Skeletal muscle satellite cell (primary cell): Measurements from ENCODE around the gene PTPN4.

Experiments
- H3K27me3 ChIP-seq: 2 replicates; pipeline ENCODE4 v1.7.0; 2013; ENCODE audit warnings: low read length; ENCODE audit not compliant: control insufficient read depth, insufficient read depth
- H3K36me3 ChIP-seq: 2 replicates; pipeline ENCODE4 v1.7.0; 2013; ENCODE audit warnings: mild to moderate bottlenecking, control low read depth, low read length; ENCODE audit not compliant: insufficient read depth
- H3K4me1 ChIP-seq: 2 replicates; pipeline ENCODE4 v1.7.0; 2013; ENCODE audit warnings: low read length; ENCODE audit not compliant: control insufficient read depth, insufficient read depth
- H3K4me2 ChIP-seq: 2 replicates; pipeline ENCODE4 v1.7.0; 2013; ENCODE audit warnings: mild to moderate bottlenecking, low read length
- H3K4me3 ChIP-seq: 2 replicates; pipeline ENCODE4 v1.7.0; 2013; ENCODE audit warnings: low read length
- H3K9ac ChIP-seq: 2 replicates; pipeline ENCODE4 v1.7.0; 2013; ENCODE audit warnings: mild to moderate bottlenecking, low read depth, low read length, moderate library complexity
- H3K9me3 ChIP-seq: replicated peaks from 2 replicates; pipeline ENCODE4 v1.7.0; 2013; ENCODE audit warnings: mild to moderate bottlenecking, control low read depth, low read length

Gene PTPN4

GRCh38 chr2:119932809-119933208 lies 173.1 kb downstream of the PTPN4 start:
- no peak overlapping the region for H3K9ac ChIP-seq
- no peaks in the 10 kb centered on the region for H3K9me3 ChIP-seq
- H3K27me3 ChIP-seq: no peaks in the 10 kb centered on the region
- H3K4me3 ChIP-seq: no peak overlapping the region
- no peak overlapping the region for H3K4me2 ChIP-seq
- H3K4me1 ChIP-seq: no peaks in the 10 kb centered on the region
- H3K36me3 ChIP-seq: peaks cover 5% of the 10 kb centered on the region

- H3K9me3 ChIP-seq: no peaks in the 10 kb centered on the region
- no peak overlapping the region for H3K4me3 ChIP-seq
- no peak overlapping the region for H3K9ac ChIP-seq
- no peaks in the 10 kb centered on the region for H3K27me3 ChIP-seq
- H3K4me2 ChIP-seq: no peak overlapping the region
- peaks cover 5% of the 10 kb centered on the region for H3K36me3 ChIP-seq
- H3K4me1 ChIP-seq: no peaks in the 10 kb centered on the region
Measured at GRCh38 chr2:119934319-119934718, 174.6 kb downstream of the PTPN4 start.

GRCh38 chr2:119937680-119938079 lies 178.0 kb downstream of the PTPN4 start:
- no peak overlapping the region for H3K4me2 ChIP-seq
- H3K9me3 ChIP-seq: no peaks in the 10 kb centered on the region
- H3K4me1 ChIP-seq: no peaks in the 10 kb centered on the region
- H3K9ac ChIP-seq: no peak overlapping the region
- H3K27me3 ChIP-seq: no peaks in the 10 kb centered on the region
- no peak overlapping the region for H3K4me3 ChIP-seq
- H3K36me3 ChIP-seq: peaks cover 7% of the 10 kb centered on the region

GRCh38 chr2:119939915-119940314 lies 180.2 kb downstream of the PTPN4 start:
- peaks cover 6% of the 10 kb centered on the region for H3K36me3 ChIP-seq

GRCh38 chr2:119940856-119941255 lies 181.1 kb downstream of the PTPN4 start:
- no peaks in the 10 kb centered on the region for H3K4me1 ChIP-seq
- no peak overlapping the region for H3K4me2 ChIP-seq
- H3K9me3 ChIP-seq: no peaks in the 10 kb centered on the region
- H3K4me3 ChIP-seq: no peak overlapping the region
- H3K27me3 ChIP-seq: no peaks in the 10 kb centered on the region
- H3K36me3 ChIP-seq: peaks cover 6% of the 10 kb centered on the region
- no peak overlapping the region for H3K9ac ChIP-seq

More at GRCh38 chr2:119939915-119940314, 180.2 kb downstream of the PTPN4 start:
- Histone ChIP-seq H3K4me3 (no peak overlapping the region), H3K4me2 (no peak overlapping the region), H3K9me3 (no peaks in the 10 kb centered on the region), H3K9ac (no peak overlapping the region), H3K27me3 (no peaks in the 10 kb centered on the region), H3K4me1 (no peaks in the 10 kb centered on the region)

- Histone ChIP-seq H3K4me2 (no peak overlapping the region), H3K9ac (no peak overlapping the region), H3K27me3 (no peaks in the 10 kb centered on the region), H3K4me1 (no peaks in the 10 kb centered on the region), H3K4me3 (no peak overlapping the region), H3K9me3 (no peaks in the 10 kb centered on the region), H3K36me3 (peaks cover 6% of the 10 kb centered on the region)
Measured at GRCh38 chr2:119941388-119941787, 181.7 kb downstream of the PTPN4 start.

GRCh38 chr2:119941981-119942513 lies 182.3 kb downstream of the PTPN4 start:
- Histone ChIP-seq H3K9me3 (no peaks in the 10 kb centered on the region), H3K27me3 (no peaks in the 10 kb centered on the region), H3K9ac (no peak overlapping the region), H3K4me1 (no peaks in the 10 kb centered on the region), H3K4me2 (no peak overlapping the region), H3K36me3 (peaks cover 7% of the 10 kb centered on the region), H3K4me3 (no peak overlapping the region)

GRCh38 chr2:119943058-119943457 lies 183.3 kb downstream of the PTPN4 start:
- Histone ChIP-seq H3K27me3 (no peaks in the 10 kb centered on the region), H3K4me2 (no peak overlapping the region), H3K9me3 (no peaks in the 10 kb centered on the region), H3K4me1 (no peaks in the 10 kb centered on the region), H3K9ac (no peak overlapping the region), H3K4me3 (no peak overlapping the region), H3K36me3 (peaks cover 9% of the 10 kb centered on the region)

GRCh38 chr2:119947535-119947934 lies 187.8 kb downstream of the PTPN4 start:
- H3K4me1 ChIP-seq: no peaks in the 10 kb centered on the region
- peaks cover 4% of the 10 kb centered on the region for H3K36me3 ChIP-seq
- H3K9me3 ChIP-seq: no peaks in the 10 kb centered on the region
- no peak overlapping the region for H3K9ac ChIP-seq
- H3K4me2 ChIP-seq: no peak overlapping the region
- H3K4me3 ChIP-seq: no peak overlapping the region
- H3K27me3 ChIP-seq: no peaks in the 10 kb centered on the region

GRCh38 chr2:119950966-119951365 lies 191.2 kb downstream of the PTPN4 start:
- Histone ChIP-seq H3K27me3 (no peaks in the 10 kb centered on the region), H3K9me3 (no peaks in the 10 kb centered on the region), H3K9ac (no peak overlapping the region), H3K36me3 (peaks cover 10% of the 10 kb centered on the region), H3K4me1 (no peaks in the 10 kb centered on the region), H3K4me2 (no peak overlapping the region), H3K4me3 (no peak overlapping the region)

- H3K4me3 ChIP-seq: no peak overlapping the region
- H3K9me3 ChIP-seq: no peaks in the 10 kb centered on the region
- peaks cover 22% of the 10 kb centered on the region for H3K36me3 ChIP-seq
Measured at GRCh38 chr2:119958670-119959268, 199.0 kb downstream of the PTPN4 start.

GRCh38 chr2:119960821-119961220 lies 201.1 kb downstream of the PTPN4 start:
- Histone ChIP-seq H3K9ac (no peak overlapping the region), H3K27me3 (no peaks in the 10 kb centered on the region), H3K4me2 (no peak overlapping the region), H3K4me1 (no peaks in the 10 kb centered on the region), H3K9me3 (no peaks in the 10 kb centered on the region), H3K36me3 (peaks cover 15% of the 10 kb centered on the region), H3K4me3 (no peak overlapping the region)

More at GRCh38 chr2:119958670-119959268, 199.0 kb downstream of the PTPN4 start:
- Histone ChIP-seq H3K4me2 (no peak overlapping the region), H3K4me1 (no peaks in the 10 kb centered on the region), H3K9ac (no peak overlapping the region), H3K27me3 (no peaks in the 10 kb centered on the region)
